OCI-M2 (cell line): ENCODE measurements around the gene KRTAP16-1.

ENCODE experiments used
- DNase-seq: peaks from one replicate; lab custom pipeline; 2025; ENCODE audit not compliant: unreplicated experiment; lab: John Stamatoyannopoulos, UW

Gene KRTAP16-1

DNA sequence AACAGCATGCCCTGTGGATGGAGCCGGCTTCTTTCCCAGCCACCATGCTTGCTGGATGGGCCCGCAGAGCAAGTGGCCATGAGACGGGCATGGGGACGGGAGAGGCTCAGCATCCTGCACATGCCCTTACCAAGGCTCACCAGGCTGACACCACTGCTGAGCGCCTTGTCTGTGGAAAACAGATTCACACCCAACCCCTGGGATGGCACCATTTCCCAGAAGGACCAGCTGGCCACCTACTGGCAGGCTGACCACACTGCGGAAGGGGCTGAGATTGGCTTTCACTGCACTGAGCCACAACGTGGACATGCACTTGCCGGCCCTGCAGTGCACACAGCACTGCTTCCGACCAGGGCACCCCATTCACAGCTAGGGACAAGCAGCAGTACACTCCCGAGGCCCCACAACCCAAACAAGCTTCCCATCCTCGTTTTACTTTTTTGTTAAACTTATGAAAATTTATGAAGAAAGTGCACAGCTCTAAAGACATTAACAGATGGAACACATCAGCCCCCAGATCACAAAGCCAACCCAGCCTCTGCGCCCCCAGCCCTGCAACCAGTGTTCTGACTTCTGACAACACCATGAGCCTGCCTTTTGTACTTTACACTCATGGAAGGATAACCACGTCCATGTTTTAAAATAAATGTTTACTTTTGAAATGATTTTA lies 20.3 kb upstream of the KRTAP16-1 start:
- no peak for DNase-seq

- DNase-seq, result no peak
Observed at GRCh38 chr17:41328207-41328606, 19.1 kb upstream of the KRTAP16-1 start.

GRCh38 chr17:41327411-41328120 lies 18.5 kb upstream of the KRTAP16-1 start:
- DNase-seq, result no peak

GRCh38 chr17:41326173-41327145 lies 17.4 kb upstream of the KRTAP16-1 start:
- no peak for DNase-seq

DNA sequence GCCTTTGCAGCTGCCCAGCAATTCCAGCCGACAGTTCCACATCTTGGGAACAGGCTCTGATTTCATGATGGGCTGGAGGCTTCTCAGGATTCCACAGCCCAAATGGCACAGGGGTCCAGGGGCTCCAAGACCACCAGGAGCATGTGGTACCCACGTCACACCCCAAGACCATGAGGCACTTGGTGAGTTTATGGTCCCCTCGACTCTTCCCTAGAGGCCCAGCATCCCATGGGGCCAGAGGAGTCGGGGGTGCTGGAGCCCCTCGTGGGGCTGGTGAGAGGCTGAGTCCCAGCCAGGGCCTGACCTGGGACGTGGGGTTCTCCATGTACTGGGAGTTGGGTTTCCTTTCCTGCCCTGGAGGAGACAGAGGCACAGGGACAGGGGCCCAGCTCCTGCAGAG lies 16.5 kb upstream of the KRTAP16-1 start:
- no peak for DNase-seq

DNA sequence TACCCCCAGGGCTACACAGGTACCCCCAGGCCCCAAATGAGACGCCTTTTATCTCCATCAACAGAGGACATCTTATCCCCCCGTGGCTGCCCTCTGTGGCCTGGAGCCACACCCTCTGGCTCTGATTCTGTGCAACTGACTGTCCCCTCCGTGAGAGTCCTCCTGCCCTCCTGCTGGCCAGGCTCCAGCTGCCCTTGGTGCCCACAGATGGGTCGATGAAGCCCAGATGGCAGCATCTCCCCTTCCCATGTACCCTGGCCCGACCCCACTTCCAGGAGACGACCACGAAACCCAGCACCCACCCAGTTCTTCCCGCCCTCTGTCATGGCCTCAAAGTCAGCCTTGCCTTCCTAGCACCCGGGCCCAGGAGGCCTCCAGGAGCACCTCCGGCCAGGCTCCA lies 16.0 kb upstream of the KRTAP16-1 start:
- no peak for DNase-seq

DNA sequence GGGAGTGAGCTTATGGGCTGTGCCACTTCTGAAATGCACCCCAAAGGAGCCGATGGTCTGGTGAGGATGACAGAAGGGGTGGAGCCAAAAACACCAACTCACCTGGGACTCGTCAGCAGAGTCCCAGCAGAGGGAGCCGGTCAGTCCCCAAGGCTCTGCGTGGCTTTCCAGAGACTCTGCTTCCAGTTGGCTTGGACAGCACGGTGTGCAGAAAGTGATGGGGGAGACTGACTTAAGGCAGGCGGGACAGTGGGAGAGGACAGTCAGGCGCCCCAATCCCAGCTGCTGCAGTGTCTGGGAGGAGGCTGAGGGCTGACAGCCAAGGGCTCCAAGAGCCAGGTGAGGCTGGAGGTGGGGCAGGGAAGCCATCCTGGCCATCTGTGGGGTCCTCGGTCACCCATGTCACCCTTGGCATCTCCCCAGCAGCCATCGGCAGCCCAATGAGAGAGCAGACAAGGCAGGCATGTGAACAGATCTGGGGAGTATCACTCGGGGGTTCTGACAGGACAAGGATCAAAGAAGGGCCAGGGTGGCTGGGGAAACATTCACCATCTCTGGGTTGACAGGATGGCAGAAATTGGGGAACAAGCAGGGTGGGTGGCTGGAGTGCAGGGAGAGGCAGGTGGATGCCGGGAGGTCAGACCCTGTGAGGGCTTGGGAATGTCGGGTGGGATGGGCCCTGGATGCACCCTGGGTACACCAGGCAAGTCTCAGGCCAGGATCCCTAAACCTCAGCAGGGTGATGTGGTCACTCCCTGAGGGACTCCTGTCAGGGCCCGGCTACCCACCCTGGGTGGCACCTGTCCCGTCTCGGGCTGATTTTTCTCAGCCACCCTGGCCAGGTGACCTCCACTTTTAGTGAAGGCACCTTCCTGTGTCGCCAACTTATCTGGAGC lies 15.3 kb upstream of the KRTAP16-1 start:
- DNase-seq, result no peak

DNA sequence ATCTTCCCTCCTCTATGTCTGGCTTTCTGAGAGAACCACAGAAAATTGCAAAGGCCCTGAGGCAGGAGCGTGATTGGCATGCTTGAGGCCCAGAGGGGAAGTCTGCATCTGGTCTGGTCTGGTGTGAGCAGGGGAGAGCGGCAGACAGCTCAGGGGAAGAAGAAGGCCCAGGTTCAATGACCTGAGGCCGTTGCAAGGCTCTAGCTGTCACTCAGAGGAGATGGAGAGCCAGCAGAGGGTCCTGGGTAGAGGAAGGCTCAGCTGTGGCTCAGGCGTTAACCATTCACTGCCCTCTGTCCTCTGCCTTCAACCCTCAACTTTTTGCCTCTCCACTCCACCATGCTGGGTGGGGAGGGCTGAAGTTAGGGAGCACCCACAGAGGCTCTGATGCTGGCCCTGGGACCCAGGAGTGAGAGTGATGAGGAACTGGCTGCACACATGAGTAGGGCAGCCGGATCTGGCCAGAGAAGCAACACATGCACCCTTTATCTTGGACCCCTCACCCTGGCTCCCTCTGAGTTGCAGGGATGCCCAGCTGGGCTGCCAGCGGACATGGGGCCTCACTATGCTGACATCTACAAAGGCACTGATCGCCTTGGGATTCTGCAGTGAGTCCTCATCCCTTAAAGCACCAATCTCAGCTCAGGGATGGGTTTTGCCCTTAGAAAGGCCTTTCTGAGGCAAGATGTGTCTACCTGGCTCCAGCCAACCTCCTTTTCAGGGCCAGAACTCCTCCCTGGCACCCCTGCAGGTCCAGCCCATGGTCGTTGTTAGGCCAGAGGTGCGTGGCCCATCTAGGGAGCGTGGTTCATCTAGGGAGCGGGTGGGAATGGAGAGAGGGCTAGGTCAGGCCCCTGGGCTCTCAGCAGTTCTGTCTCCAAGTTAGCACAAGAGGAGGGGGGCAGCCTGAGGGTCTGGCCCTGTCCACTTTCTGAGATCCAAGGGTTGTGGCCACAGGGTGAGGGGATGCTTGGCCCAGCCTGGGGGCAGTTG lies 14.1 kb upstream of the KRTAP16-1 start:
- DNase-seq, result no peak

GRCh38 chr17:41322094-41322902 lies 13.2 kb upstream of the KRTAP16-1 start:
- no peak for DNase-seq

DNA sequence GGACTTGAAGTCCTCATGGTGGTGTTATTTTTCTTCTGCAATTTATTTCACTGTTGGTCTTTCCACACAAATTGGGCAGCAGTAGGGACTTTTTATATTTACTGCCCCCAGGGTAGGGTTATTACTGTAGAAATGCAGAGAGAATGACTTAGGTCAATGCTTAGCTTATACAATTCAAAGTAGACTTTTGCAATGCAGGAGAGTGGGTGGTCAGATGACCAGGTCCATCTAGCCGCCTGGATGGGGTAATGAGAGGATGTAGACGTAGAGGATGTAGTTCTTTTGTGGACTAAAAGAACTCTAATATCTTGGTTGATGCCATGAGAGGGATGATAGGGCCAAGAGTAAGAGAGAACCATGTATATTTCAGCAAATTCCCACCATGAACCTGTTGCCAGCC lies 9.1 kb upstream of the KRTAP16-1 start:
- no peak for DNase-seq

- no peak for DNase-seq
Observed at GRCh38 chr17:41315814-41316445, 6.8 kb upstream of the KRTAP16-1 start.

- DNase-seq, result no peak
Observed at GRCh38 chr17:41315204-41315794, 6.2 kb upstream of the KRTAP16-1 start, which contains the start of gene KRTAP17-1. TSS of gene KRTAP17-1 (minus strand) at chr17:41315710. CDS start at chr17:41315650, 60 bp downstream.

DNA sequence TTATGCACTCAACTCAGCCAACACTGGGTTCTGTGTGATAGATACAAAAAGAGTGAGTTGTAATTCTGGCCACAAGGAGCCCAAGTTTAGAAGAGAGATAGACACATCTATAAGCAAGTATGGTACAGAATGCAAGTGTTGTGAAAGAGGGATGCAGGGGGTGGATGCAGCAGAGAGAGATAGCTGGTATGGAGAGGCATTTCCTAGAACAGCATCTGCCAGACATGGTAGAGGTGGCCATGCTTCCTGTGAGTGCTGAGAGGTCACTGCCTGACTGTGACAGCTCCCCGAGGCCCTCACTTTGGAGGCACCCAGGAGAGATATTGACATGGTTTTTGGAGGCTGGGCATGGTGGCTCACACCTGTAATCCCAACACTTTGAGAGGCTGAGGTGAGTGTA lies 2.0 kb upstream of the KRTAP16-1 start:
- DNase-seq, result no peak

GRCh38 chr17:41308251-41308917 lies 725 bp downstream of the KRTAP16-1 start:
- DNase-seq, result no peak

DNA sequence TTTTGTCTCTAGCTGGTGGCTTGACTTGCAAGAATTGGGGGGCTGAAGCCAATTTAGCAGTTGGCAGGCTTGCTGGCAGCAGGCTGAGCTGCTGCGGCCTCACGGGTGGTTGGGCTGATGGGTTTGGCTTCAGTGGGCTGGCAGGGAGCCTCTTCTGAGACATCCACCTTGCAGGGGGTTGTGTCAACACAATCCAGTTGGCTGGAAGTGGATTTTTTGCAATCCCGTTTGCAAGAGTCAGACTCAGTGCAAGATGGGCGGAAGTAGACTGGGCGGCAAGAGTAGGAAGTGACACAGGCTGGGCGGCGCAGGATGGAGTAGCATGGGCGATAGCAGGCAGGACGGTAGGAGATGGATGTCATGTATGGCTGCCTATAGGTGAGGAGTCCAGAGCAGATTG lies 1.5 kb downstream of the KRTAP16-1 start:
- no peak for DNase-seq

DNA sequence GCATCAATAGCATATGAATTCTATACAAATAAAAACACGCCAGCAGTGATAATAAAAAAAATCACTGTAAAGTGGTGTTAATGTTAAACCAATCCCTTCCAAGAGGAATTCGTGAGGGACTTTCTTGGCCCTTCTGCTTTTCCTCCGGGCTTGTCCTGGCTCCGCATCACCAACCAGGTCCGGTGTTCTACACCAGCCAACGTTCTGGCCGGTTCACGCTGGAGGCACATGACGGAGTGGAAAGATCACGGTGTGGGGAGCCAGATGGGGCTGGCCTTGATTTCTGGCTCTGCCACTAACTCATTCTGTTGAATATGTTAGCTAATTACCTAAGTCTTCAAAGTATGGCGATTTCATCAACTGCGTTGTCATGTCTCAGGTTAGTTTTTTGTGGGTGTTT lies 5.0 kb downstream of the KRTAP16-1 start:
- no peak for DNase-seq

GRCh38 chr17:41302981-41303380 lies 6.1 kb downstream of the KRTAP16-1 start:
- DNase-seq, result no peak
